ENCODE data around the gene TERB2.

DNA sequence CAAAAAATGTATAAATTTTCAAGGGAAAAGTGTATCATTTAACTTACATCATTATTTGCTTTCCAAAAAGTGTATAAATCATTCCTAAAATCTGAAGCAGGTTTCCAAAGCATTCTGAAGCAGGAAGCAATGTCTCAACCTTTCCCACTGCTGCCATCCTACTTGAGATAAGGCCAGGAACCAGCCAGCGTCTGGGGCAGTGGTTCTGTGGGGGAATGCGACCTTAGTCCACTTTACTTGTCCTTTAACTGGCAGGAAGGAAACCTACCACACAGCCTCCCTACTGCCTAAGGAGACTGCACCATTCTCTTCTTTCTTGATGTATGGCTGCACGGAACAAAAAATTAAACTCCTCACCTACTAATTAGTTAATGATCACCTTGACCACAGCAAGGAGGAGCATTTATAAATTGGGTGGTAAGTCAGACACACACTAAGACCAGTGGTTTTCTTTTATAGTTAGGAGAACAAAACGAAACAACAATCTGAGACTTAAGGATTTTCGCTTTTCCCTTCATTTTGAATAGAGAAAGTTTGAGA, 70.2 kb downstream of the TERB2 start:
- TF ChIP-seq, protein P1, sequence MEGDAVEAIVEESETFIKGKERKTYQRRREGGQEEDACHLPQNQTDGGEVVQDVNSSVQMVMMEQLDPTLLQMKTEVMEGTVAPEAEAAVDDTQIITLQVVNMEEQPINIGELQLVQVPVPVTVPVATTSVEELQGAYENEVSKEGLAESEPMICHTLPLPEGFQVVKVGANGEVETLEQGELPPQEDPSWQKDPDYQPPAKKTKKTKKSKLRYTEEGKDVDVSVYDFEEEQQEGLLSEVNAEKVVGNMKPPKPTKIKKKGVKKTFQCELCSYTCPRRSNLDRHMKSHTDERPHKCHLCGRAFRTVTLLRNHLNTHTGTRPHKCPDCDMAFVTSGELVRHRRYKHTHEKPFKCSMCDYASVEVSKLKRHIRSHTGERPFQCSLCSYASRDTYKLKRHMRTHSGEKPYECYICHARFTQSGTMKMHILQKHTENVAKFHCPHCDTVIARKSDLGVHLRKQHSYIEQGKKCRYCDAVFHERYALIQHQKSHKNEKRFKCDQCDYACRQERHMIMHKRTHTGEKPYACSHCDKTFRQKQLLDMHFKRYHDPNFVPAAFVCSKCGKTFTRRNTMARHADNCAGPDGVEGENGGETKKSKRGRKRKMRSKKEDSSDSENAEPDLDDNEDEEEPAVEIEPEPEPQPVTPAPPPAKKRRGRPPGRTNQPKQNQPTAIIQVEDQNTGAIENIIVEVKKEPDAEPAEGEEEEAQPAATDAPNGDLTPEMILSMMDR (IDR thresholded peaks at IDR 0.05), result no peak
- no peak for TF ChIP-seq POLR2A (IDR thresholded peaks at IDR 0.05)

All from uterus (tissue), 2 donors.